Naive thymus-derived CD4-positive, alpha-beta T cell (primary cell): ENCODE measurements around the gene TMED10. TPM values are rescaled to one million over a fixed set of nuclear protein-coding genes. Genes with fewer than 3 reads are reported as not detected.
"Not testable (repeated sequence)": the region's sequence is repeated elsewhere in the genome, so short reads cannot be mapped to it uniquely, and the experiment has no call there.

Experiments used
- ATAC-seq: fragments of 150-1000 bp; cut with Tn5 transposase; 2 replicates; pipeline ENCODE4 v1.10.0; 2021; ENCODE audit warnings: mild to moderate bottlenecking, moderate library complexity
- CTCF ChIA-PET: fragments of 350-600 bp; sonication (Branson Sonifier 250); formaldehyde crosslinking; loops from one replicate; lab custom pipeline; 2021; ENCODE audit warnings: antibody characterized with exemption; lab: Charles Lee
- POLR2A ChIA-PET: fragments of 350-600 bp; sonication (Branson Sonifier 250); formaldehyde crosslinking; loops from one replicate; lab custom pipeline; 2021; ENCODE audit warnings: antibody characterized with exemption, inconsistent platforms; lab: Charles Lee
- DNase-seq, 9 donors: peaks; one replicate each; pipeline versions ENCODE4 v3.0.0 to v3.0.0-alpha.2; 2020 to 2022; ENCODE audit warnings: mixed read lengths in 1 of 9
- H3K27ac ChIP-seq: one replicate; pipeline ENCODE4 v1.7.0; 2013; ENCODE audit warnings: mild to moderate bottlenecking, low read depth, low read length, moderate library complexity
- H3K27me3 ChIP-seq, 2 donors: one replicate each; pipeline ENCODE4 v1.7.0; 2013; ENCODE audit warnings: low read length in 2 of 2, mild to moderate bottlenecking in 2 of 2, moderate library complexity in 2 of 2; ENCODE audit not compliant: control insufficient read depth in 2 of 2, insufficient read depth in 2 of 2
- H3K36me3 ChIP-seq, 3 experiments: 1 replicate in 2 of 3; 2 replicates in 1 of 3; pipeline ENCODE4 v1.7.0; 2013; ENCODE audit warnings: low read length in 3 of 3, mild to moderate bottlenecking in 3 of 3, moderate library complexity in 1 of 3; ENCODE audit not compliant: insufficient read depth in 3 of 3, control insufficient read depth in 2 of 3
- H3K4me1 ChIP-seq, 2 donors: one replicate each; pipeline ENCODE4 v1.7.0; 2013; ENCODE audit warnings: low read length in 2 of 2, mild to moderate bottlenecking in 2 of 2, moderate library complexity in 1 of 2; ENCODE audit not compliant: control insufficient read depth in 2 of 2, insufficient read depth in 2 of 2
- H3K4me3 ChIP-seq: 2 replicates; pipeline ENCODE4 v1.7.0; 2013; ENCODE audit warnings: mild to moderate bottlenecking, low read length
- H3K9me3 ChIP-seq, 3 experiments: 1 replicate in 2 of 3; 2 replicates in 1 of 3; pipeline ENCODE4 v1.7.0; 2013; ENCODE audit warnings: low read length in 3 of 3; ENCODE audit not compliant: control insufficient read depth in 2 of 3
- H3K27ac Mint-ChIP-seq, 9 donors: one replicate each; pipeline ENCODE4 v1.8.0; 2020 to 2022; ENCODE audit warnings: mixed read lengths in 9 of 9, mild to moderate bottlenecking in 8 of 9, moderate library complexity in 5 of 9, inconsistent platforms in 2 of 9
- H3K27me3 Mint-ChIP-seq, 5 donors: one replicate each; pipeline ENCODE4 v1.8.0; 2021 to 2022; ENCODE audit warnings: mixed read lengths in 5 of 5, mild to moderate bottlenecking in 1 of 5
- H3K36me3 Mint-ChIP-seq, 5 donors: one replicate each; pipeline ENCODE4 v1.8.0; 2020 to 2022; ENCODE audit warnings: mixed read lengths in 5 of 5, mild to moderate bottlenecking in 3 of 5, inconsistent platforms in 1 of 5
- H3K4me1 Mint-ChIP-seq, 7 donors: one replicate each; pipeline ENCODE4 v1.8.0; 2020 to 2022; ENCODE audit warnings: mixed read lengths in 7 of 7, mild to moderate bottlenecking in 3 of 7, inconsistent platforms in 1 of 7
- H3K4me3 Mint-ChIP-seq, 10 donors: one replicate each; pipeline ENCODE4 v1.8.0; 2020 to 2022; ENCODE audit warnings: mild to moderate bottlenecking in 10 of 10, mixed read lengths in 10 of 10, moderate library complexity in 6 of 10, inconsistent platforms in 2 of 10
- H3K9me3 Mint-ChIP-seq, 11 donors: one replicate each; pipeline ENCODE4 v1.8.0; 2020 to 2022; ENCODE audit warnings: mixed read lengths in 11 of 11, mild to moderate bottlenecking in 4 of 11, inconsistent platforms in 1 of 11, moderate library complexity in 1 of 11
- intact Hi-C, 2 donors: fragments of 100-400 bp; cut with micrococcal nuclease; formaldehyde crosslinking; loops; one replicate each; pipeline ENCODE4 v1.15.1; 2023
- polyA plus RNA-seq, 2 donors: library from polyadenylated mRNA; unstranded; fragments of 300-500 nt; fragmentation: Illumina TruSeq; gene quantifications; one replicate each; pipeline ENCODE4 v1.2.3, GENCODE V29; 2021
- total RNA-seq, 6 experiments: library from RNA in 5 of 6; stranded (reverse) in 5 of 6; gene quantifications; 1 replicate in 5 of 6; 2 replicates in 1 of 6; pipeline ENCODE4 v1.2.3 and lab custom pipeline; 2021 to 2026

The TMED10 gene
- total and polyA plus RNA-seq, 7 experiments from 2014 or later = 155 to 245 (median 179) TPM

DNA sequence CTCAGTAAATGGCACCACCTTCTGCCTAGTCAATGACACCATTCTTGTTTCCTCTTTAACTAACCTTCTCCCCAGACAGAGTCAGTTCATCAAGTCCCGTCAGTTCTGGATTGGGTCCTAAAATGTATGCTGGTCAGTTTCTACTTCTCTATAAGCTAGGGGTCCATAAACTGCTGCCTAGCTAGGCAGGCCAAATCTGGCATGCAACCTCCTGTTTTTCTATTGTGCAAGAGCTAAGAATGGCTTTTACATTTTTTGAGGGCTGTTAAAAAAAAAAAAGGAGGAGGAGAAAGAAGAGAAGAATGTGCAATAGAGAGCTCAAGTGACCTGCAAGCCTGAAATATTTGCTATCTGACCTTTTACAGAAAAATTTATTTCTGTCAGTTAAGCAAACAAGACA is 6.4 kb upstream of the TMED10 start:
- DNase-seq (no peak), ATAC-seq (peak; percentile 26)
- Histone ChIP-seq H3K4me1 (no peaks in the 10 kb centered on the region), H3K27me3 (no peaks in the 10 kb centered on the region), H3K27ac (no peak overlapping the region), H3K36me3 (no peaks in the 10 kb centered on the region), H3K9me3 (no peaks in the 10 kb centered on the region), H3K4me3 (no peak overlapping the region)
- Mint-ChIP-seq H3K9me3 (no peaks in the 10 kb centered on the region), H3K4me3 (no peak overlapping the region), H3K4me1 (peaks cover 0 to 12% (median 4%) of the 10 kb centered on the region in 7 donors), H3K27ac (no peak overlapping the region), H3K36me3 (no peaks in the 10 kb centered on the region), H3K27me3 (peaks cover 0 to 27% (median 0%) of the 10 kb centered on the region in 5 donors)
- intact Hi-C loops = no loop called here
- ChIA-PET CTCF (no interaction called here), POLR2A (interaction anchor here (0.6 kb wide), 1 partner anchor 26 kb away, joined by 3 read pairs; no protein-coding TSS in a partner anchor)

DNA sequence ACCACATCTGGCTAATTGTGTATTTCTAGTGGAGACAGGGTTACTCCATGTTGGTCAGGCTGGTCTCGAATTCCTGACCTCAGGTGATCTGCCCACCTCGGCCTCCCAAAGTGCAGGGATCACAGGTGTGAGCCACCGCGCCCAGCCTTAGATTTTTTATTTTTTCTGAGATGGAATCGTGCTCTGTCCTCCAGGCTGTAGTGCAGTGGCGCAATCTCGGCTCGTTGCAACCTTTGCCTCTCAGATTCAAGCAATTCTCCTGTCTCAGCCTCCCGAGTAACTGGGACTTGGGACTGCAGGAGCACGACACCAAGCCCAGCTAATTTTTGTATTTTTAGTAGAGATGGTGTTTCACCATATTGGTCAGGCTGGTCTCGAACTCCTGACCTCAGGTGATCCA is 5.8 kb upstream of the TMED10 start:
- intact Hi-C loops, ATAC-seq: not testable (repeated sequence)

DNA sequence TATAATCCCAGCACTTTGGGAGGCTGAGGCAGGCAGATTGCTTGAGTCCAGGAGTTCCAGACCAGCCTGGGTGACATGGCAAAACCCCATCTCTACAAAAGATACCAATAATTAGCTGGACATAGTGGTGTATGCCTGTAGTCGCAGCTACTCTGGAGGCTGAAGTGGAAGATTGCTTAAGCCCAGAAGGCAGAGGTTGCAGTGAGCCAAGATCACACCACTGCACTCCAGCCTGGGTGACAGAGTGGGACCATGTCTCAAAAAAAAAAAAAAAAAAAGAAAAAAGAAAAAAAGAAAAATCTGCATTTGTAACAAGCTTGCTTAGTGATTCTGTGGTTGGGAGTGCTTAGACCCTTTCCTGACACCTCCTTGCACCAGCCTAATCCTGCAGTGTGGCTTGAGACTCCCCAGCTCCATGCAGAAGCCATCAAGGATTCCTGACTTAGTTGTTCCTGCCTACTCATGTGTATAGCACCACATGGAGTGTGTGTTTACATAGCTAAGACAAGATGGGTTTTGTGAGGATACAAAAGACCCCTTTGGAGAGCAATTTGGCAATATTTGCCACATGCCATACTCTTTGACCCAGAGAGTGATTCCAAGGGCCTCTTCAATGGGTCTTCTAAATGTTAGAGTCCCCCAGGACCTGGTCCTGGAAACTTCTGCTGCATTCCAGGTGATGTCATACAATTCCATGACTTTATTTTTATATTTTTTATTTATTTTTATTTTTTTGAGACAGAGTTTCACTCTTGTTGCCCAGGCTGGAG is 5.1 kb upstream of the TMED10 start:
- no peaks in the 10 kb centered on the region for H3K36me3 Mint-ChIP-seq
- no peaks in the 10 kb centered on the region for H3K9me3 ChIP-seq
- H3K9me3 Mint-ChIP-seq = no peaks in the 10 kb centered on the region
- H3K4me3 Mint-ChIP-seq = no peak overlapping the region
- H3K4me1 ChIP-seq = no peaks in the 10 kb centered on the region
- ATAC-seq (no peak), DNase-seq (no peak)
- peaks cover 3 to 13% (median 9%) of the 10 kb centered on the region in 7 donors for H3K4me1 Mint-ChIP-seq
- ChIA-PET POLR2A (interaction anchor here (0.8 kb wide), 1 partner anchor 112 kb away, joined by 4 read pairs; no protein-coding TSS in a partner anchor), CTCF (no interaction called here)
- H3K27me3 ChIP-seq = no peaks in the 10 kb centered on the region
- H3K27ac ChIP-seq = no peak overlapping the region
- H3K4me3 ChIP-seq = no peak overlapping the region
- H3K27ac Mint-ChIP-seq = no peak overlapping the region
- intact Hi-C loops = no loop called here
- H3K27me3 Mint-ChIP-seq = peaks cover 0 to 23% (median 0%) of the 10 kb centered on the region in 5 donors
- no peaks in the 10 kb centered on the region for H3K36me3 ChIP-seq

More for the DNA sequence above, 5.8 kb upstream of the TMED10 start:
- H3K9me3 ChIP-seq, H3K27ac Mint-ChIP-seq, H3K4me3 Mint-ChIP-seq, H3K27ac ChIP-seq, H3K4me1 ChIP-seq, POLR2A ChIA-PET, CTCF ChIA-PET, H3K4me3 ChIP-seq, H3K36me3 Mint-ChIP-seq, H3K9me3 Mint-ChIP-seq, H3K36me3 ChIP-seq, DNase-seq, H3K27me3 ChIP-seq: not testable (repeated sequence)
- Mint-ChIP-seq H3K4me1 (peaks cover 0 to 13% (median 5%) of the 10 kb centered on the region in 7 donors), H3K27me3 (peaks cover 0 to 27% (median 0%) of the 10 kb centered on the region in 5 donors)

DNA sequence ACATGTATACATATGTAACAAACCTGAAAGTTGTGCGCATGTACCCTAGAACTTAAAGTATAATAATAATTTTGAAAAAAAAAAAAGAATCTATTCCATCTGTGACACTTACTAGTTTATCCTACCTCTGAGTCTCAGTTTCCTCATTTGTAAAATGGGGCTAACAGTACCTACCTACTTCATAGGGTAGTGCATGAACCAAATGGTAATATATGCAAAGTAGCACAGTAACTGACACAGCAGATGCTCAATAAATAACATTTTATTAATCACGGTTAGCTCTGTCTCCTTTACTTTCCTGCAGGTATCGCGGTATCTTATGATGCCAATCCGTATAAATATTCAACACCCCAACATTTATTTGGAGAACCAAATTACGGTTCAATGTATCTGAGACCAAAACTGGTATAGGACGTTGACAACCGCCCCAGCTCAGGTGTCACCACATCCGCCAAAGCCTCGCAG is 703 bp downstream of the TMED10 start:
- Histone ChIP-seq H3K27me3 (no peaks in the 10 kb centered on the region), H3K9me3 (no peaks in the 10 kb centered on the region), H3K4me1 (peaks cover 27 to 37% of the 10 kb centered on the region in 2 donors), H3K36me3 (peaks cover 0 to 3% (median 0%) of the 10 kb centered on the region in 3 experiments), H3K4me3 (peak overlapping the region; percentile 93), H3K27ac (peak overlapping the region; percentile 98)
- Mint-ChIP-seq H3K27me3 (peaks cover 0 to 7% (median 0%) of the 10 kb centered on the region in 5 donors), H3K4me3 (peak overlapping the region; percentile 77 to 96 (median 91)), H3K36me3 (peaks cover 0 to 17% (median 0%) of the 10 kb centered on the region in 5 donors), H3K4me1 (peaks cover 31 to 66% (median 58%) of the 10 kb centered on the region in 7 donors), H3K27ac (peak overlapping the region; percentile 95 to 99 (median 97)), H3K9me3 (no peaks in the 10 kb centered on the region)
- intact Hi-C loops = loop anchor here (1.0 to 10.0 kb wide), 18 partner anchors 17 to 1091 kb away; partner anchors contain the start of genes EIF2B2 (in 2 of the 2), FOS (in 2 of the 2), NEK9 (in 2 of the 2) and YLPM1 (in 2 of the 2)
- peak; percentile 1 for ATAC-seq
- ChIA-PET CTCF (interaction anchor here (0.9 to 1.1 kb wide), 3 partner anchors 15 to 115 kb away, joined by 3 to 5 read pairs (median 4); no protein-coding TSS in a partner anchor), POLR2A (interaction anchor here (0.6 to 1.2 kb wide), 18 partner anchors 8 to 413 kb away, joined by 3 to 10 read pairs (median 4); partner anchors contain the start of genes NEK9 and YLPM1)
- DNase-seq = no peak

DNA sequence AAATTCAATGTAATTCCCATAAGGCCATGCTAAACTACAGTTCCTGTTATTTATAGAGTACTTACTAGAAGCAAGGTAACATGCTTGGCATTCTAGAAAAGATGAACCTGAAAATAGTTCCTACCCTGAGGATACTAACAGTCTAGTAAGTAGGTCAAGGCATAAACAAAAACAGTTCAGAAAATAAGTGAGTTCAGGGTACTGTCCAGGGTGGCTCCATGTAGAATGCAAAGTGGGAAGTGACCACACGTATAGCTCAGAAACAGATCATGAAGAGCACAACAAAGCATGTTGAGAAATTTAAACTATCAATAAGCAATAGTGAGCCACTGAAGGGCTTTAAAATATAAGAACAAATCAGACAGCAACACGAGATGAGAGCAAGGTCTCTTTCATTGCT is 2.3 kb downstream of the TMED10 start:
- peak overlapping the region; percentile 98 for H3K27ac ChIP-seq

DNA sequence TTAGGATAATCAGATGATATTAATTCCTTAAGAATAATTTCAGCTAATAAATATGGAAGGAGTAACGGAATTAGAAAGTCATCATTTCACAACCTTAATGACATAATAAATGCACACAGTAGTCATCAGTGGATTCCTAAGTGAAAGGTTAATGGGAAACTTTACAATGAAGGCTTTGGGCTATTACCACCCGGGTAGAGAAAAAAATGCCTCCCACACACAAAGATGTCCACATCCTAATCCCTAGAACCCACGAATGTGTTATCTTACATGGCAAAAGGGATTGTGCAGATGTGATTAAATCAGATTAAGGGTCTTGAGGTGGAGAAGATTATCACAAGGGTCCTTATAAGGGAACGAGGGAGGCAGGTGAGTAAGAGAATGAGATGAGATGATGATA is 5.6 kb downstream of the TMED10 start:
- peaks cover 60 to 96% (median 85%) of the 10 kb centered on the region in 7 donors for H3K4me1 Mint-ChIP-seq
- H3K4me3 ChIP-seq = no peak overlapping the region
- H3K4me1 ChIP-seq = peaks cover 34 to 65% of the 10 kb centered on the region in 2 donors
- intact Hi-C loops = loop anchor here in 1 of 2 donors (10.0 kb wide), 1 partner anchor 1086 kb away; the partner anchor contains the start of genes ALDH6A1 and LIN52
- no peaks in the 10 kb centered on the region for H3K27me3 ChIP-seq
- peaks cover 0 to 20% (median 0%) of the 10 kb centered on the region in 5 donors for H3K36me3 Mint-ChIP-seq
- H3K36me3 ChIP-seq = no peaks in the 10 kb centered on the region
- no peak overlapping the region for H3K27ac ChIP-seq
- DNase-seq = no peak
- no peaks in the 10 kb centered on the region for H3K9me3 ChIP-seq
- ChIA-PET CTCF (no interaction called here), POLR2A (interaction anchor here (1.0 kb wide), 2 partner anchors 51 to 106 kb away, joined by 3 to 4 read pairs; no protein-coding TSS in a partner anchor)
- H3K27me3 Mint-ChIP-seq = no peaks in the 10 kb centered on the region
- H3K4me3 Mint-ChIP-seq = peak overlapping the region in 4 of 10 donors; percentile 9 to 69 (median 58)
- no peaks in the 10 kb centered on the region for H3K9me3 Mint-ChIP-seq
- peak overlapping the region in 3 of 9 donors; percentile 18 to 97 (median 74) for H3K27ac Mint-ChIP-seq
- ATAC-seq = no peak

More for the DNA sequence above, 2.3 kb downstream of the TMED10 start:
- no peak for DNase-seq
- CTCF ChIA-PET = interaction anchor here (1.1 kb wide), 1 partner anchor 121 kb away, joined by 4 read pairs; no protein-coding TSS in a partner anchor
- Mint-ChIP-seq H3K27ac (peak overlapping the region; percentile 30 to 99 (median 97)), H3K4me1 (peaks cover 42 to 82% (median 71%) of the 10 kb centered on the region in 7 donors), H3K27me3 (peaks cover 0 to 2% (median 0%) of the 10 kb centered on the region in 5 donors), H3K4me3 (peak overlapping the region in 9 of 10 donors; percentile 24 to 93 (median 81)), H3K36me3 (peaks cover 0 to 17% (median 0%) of the 10 kb centered on the region in 5 donors), H3K9me3 (no peaks in the 10 kb centered on the region)
- Histone ChIP-seq H3K4me1 (peaks cover 27 to 43% of the 10 kb centered on the region in 2 donors), H3K9me3 (no peaks in the 10 kb centered on the region), H3K27me3 (no peaks in the 10 kb centered on the region), H3K36me3 (peaks cover 0 to 3% (median 0%) of the 10 kb centered on the region in 3 experiments), H3K4me3 (no peak overlapping the region)
- intact Hi-C loops = loop anchor here in 1 of 2 donors (10.0 kb wide), 1 partner anchor 1089 kb away; the partner anchor contains the start of genes ALDH6A1 and LIN52
- no peak for ATAC-seq
- POLR2A ChIA-PET = no interaction called here
